SKM-1 (cell line): Measurements from ENCODE around the gene TSHZ2.

Experiments
- DNase-seq: peaks from one replicate; lab custom pipeline; 2025; ENCODE audit not compliant: unreplicated experiment; lab: John Stamatoyannopoulos, UW

The TSHZ2 gene

GRCh38 chr20:53227523-53227922 lies 255.4 kb downstream of the TSHZ2 start:
- DNase-seq = no peak

- no peak for DNase-seq
Observed at GRCh38 chr20:53231061-53231460, 258.9 kb downstream of the TSHZ2 start.

GRCh38 chr20:53237461-53237860 lies 265.3 kb downstream of the TSHZ2 start:
- no peak for DNase-seq

- DNase-seq = no peak
Observed at GRCh38 chr20:53238121-53238660, 266.0 kb downstream of the TSHZ2 start.

- DNase-seq = no peak
Observed at GRCh38 chr20:53243152-53243551, 271.0 kb downstream of the TSHZ2 start.

- no peak for DNase-seq
Observed at GRCh38 chr20:53244711-53245110, 272.6 kb downstream of the TSHZ2 start.

- DNase-seq = peak; percentile 32
Observed at GRCh38 chr20:53245574-53245973, 273.4 kb downstream of the TSHZ2 start.

- no peak for DNase-seq
Observed at GRCh38 chr20:53247468-53248103, 275.4 kb downstream of the TSHZ2 start.

GRCh38 chr20:53250456-53250855 lies 278.3 kb downstream of the TSHZ2 start:
- no peak for DNase-seq

- no peak for DNase-seq
Observed at GRCh38 chr20:53252002-53252401, 279.8 kb downstream of the TSHZ2 start.

- DNase-seq = no peak
Observed at GRCh38 chr20:53253668-53254067, 281.5 kb downstream of the TSHZ2 start.

- DNase-seq = no peak
Observed at GRCh38 chr20:53255102-53255710, 283.0 kb downstream of the TSHZ2 start.

GRCh38 chr20:53258741-53259140 lies 286.6 kb downstream of the TSHZ2 start:
- no peak for DNase-seq

- no peak for DNase-seq
Observed at GRCh38 chr20:53260168-53260567, 288.0 kb downstream of the TSHZ2 start.

GRCh38 chr20:53260591-53260990 lies 288.4 kb downstream of the TSHZ2 start:
- DNase-seq = no peak

GRCh38 chr20:53262365-53262764 lies 290.2 kb downstream of the TSHZ2 start:
- DNase-seq = no peak

- DNase-seq = no peak
Observed at GRCh38 chr20:53263554-53264438, 291.6 kb downstream of the TSHZ2 start.

- no peak for DNase-seq
Observed at GRCh38 chr20:53264604-53265003, 292.4 kb downstream of the TSHZ2 start.

- DNase-seq = no peak
Observed at GRCh38 chr20:53265304-53265875, 293.2 kb downstream of the TSHZ2 start.

GRCh38 chr20:53269380-53269779 lies 297.2 kb downstream of the TSHZ2 start:
- DNase-seq = no peak

- no peak for DNase-seq
Observed at GRCh38 chr20:53270792-53271375, 298.7 kb downstream of the TSHZ2 start.
